Measurements from ENCODE around the gene TNF. TPM values are rescaled to one million over a fixed set of nuclear protein-coding genes. Genes with fewer than 3 reads are reported as not detected.

Gene TNF
- total RNA-seq, 1 experiment from 2014 or later, result 0.31 TPM

DNA sequence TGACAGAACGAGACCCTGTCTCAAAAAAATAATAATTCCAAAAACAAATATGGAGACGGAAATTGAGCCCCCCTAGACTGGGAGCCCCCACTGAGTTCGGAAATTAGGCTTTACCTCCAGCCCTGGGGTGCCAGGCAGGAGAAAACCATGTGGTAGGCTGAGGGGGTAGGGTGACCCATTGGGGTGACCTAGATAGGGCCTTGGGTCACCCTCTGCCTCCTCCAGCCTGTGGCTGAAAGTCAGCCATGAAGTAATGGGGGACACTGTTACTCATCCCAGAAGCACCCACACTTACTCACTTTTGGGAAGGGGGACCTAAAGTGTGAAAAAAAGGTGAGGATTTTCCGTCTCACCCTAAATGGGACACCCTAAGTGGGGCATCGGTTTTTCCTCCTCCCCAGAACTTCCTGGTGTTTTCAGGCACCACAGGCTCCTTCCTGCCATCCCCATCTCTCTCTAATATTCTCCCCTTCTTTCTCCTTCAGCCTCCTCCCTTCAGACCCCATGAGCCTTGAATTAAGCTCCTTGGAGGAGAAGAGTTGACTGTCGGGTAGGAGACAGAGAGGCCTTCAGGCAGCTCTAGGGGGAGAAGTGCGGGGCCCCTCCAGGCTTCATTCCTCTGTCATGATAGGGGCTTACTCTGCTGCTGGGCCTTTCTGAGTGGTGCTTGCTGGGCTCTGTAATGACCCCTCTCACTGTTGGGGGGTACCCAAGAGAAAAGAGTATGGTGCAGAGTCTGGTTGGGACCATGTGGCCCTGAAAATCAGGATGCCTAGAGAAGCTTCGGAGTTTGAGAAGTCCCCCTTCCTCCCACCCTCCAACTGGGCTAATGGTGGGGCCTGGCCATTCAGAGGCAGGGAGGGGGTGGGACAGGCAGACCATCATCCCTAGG is 4.4 kb downstream of the TNF start:
- H3K4me3 Mint-ChIP-seq, result peak overlapping the region; percentile 92
- no peak for TF ChIP-seq ELF4 (CRISPR knock-in tag; IDR thresholded peaks at IDR 0.05; ENCODE audit: low read depth)
- TF ChIP-seq NR3C1 (CRISPR knock-in tag; conservative IDR thresholded peaks at IDR 0.05; ENCODE audit: low read depth), result no peak
- TF ChIP-seq, protein P1, sequence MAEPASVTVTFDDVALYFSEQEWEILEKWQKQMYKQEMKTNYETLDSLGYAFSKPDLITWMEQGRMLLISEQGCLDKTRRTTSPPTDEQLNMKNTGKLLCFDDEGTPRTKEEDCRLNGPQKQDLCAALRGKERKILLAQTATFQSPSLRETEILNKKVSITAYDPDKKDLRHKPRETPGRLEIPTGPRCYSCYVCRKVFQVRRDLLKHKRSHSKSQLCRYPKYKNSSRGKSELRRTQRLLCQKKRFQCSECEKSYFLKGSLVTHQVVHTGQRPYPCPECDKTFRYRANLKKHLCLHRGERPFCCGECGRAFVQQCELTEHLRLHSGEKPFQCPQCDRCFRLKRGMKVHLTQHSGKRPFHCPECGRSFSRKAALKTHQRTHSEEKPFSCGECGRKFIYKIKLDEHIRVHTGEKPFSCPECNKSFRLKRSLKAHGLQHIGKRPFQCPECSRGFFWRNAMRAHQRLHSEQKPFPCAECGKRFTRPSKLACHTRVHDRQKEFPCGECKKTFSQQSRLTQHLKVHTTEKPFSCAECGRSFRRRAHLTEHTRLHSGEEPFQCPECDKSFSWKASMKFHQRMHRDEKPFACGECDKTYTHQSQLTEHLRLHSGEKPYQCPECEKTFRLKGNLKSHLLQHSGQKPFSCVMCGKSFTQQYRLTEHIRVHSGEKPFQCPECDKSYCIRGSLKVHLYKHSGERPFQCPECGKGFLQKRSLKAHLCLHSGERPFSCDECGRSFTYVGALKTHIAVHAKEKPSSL (CRISPR knock-in tag; conservative IDR thresholded peaks at IDR 0.05), result no peak
- TF ChIP-seq, protein P2, sequence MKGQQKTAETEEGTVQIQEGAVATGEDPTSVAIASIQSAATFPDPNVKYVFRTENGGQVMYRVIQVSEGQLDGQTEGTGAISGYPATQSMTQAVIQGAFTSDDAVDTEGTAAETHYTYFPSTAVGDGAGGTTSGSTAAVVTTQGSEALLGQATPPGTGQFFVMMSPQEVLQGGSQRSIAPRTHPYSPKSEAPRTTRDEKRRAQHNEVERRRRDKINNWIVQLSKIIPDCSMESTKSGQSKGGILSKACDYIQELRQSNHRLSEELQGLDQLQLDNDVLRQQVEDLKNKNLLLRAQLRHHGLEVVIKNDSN (CRISPR knock-in tag; IDR thresholded peaks at IDR 0.05), result no peak
- TF ChIP-seq, protein P3, sequence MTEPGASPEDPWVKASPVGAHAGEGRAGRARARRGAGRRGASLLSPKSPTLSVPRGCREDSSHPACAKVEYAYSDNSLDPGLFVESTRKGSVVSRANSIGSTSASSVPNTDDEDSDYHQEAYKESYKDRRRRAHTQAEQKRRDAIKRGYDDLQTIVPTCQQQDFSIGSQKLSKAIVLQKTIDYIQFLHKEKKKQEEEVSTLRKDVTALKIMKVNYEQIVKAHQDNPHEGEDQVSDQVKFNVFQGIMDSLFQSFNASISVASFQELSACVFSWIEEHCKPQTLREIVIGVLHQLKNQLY (CRISPR knock-in tag; IDR thresholded peaks at IDR 0.05), result no peak
- TF ChIP-seq EMX1 (CRISPR knock-in tag; IDR thresholded peaks at IDR 0.05), result no peak
- TF ChIP-seq ZNF121 (CRISPR knock-in tag; IDR thresholded peaks at IDR 0.05), result no peak
- no peak for DNase-seq (ENCODE audit: low spot score)
- no peak overlapping the region for H3K27ac Mint-ChIP-seq
- ChIA-PET POLR2A (interaction anchor here (0.6 to 1.5 kb wide), 3 partner anchors 28 to 38 kb away, joined by 3 to 5 read pairs (median 4); partner anchors contain the start of genes ATP6V1G2, DDX39B and NFKBIL1), CTCF (interaction anchor here (0.6 to 15.1 kb wide), 21 partner anchors 10 to 190 kb away, joined by 3 to 293 read pairs (median 5); partner anchors contain the start of genes ATP6V1G2, C6orf47, DDX39B and MICB)
- ATAC-seq, result no peak
- no peaks in the 10 kb centered on the region for H3K36me3 Mint-ChIP-seq
- no peaks in the 10 kb centered on the region for H3K9me3 Mint-ChIP-seq
- peaks cover 35% of the 10 kb centered on the region for H3K4me1 Mint-ChIP-seq
- peaks cover 54% of the 10 kb centered on the region for H3K27me3 Mint-ChIP-seq (ENCODE audit: low read depth)

GRCh38 chr6:31580438-31580740 is 5.0 kb downstream of the TNF start:
- ChIA-PET CTCF (interaction anchor here (0.6 to 15.1 kb wide), 26 partner anchors 9 to 282 kb away, joined by 3 to 293 read pairs (median 4); partner anchors contain the start of genes ATP6V1G2, C6orf47, DDX39B and MICB), POLR2A (interaction anchor here (0.6 to 1.5 kb wide), 4 partner anchors 23 to 39 kb away, joined by 3 to 5 read pairs (median 4); partner anchors contain the start of genes ATP6V1G2, DDX39B and NFKBIL1)
- Mint-ChIP-seq H3K27me3 (ENCODE audit: low read depth) (peaks cover 53% of the 10 kb centered on the region), H3K4me1 (peaks cover 35% of the 10 kb centered on the region), H3K27ac (no peak overlapping the region), H3K9me3 (no peaks in the 10 kb centered on the region), H3K36me3 (no peaks in the 10 kb centered on the region), H3K4me3 (peak overlapping the region; percentile 92)
- no peak for ATAC-seq
- DNase-seq (ENCODE audit: low spot score), result no peak
- TF ChIP-seq, protein P4, sequence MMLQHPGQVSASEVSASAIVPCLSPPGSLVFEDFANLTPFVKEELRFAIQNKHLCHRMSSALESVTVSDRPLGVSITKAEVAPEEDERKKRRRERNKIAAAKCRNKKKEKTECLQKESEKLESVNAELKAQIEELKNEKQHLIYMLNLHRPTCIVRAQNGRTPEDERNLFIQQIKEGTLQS (CRISPR knock-in tag; conservative IDR thresholded peaks at IDR 0.05), result no peak
- TF ChIP-seq ZNF416 (CRISPR knock-in tag; IDR thresholded peaks at IDR 0.05) (no peak), SP1 (CRISPR knock-in tag; conservative IDR thresholded peaks at IDR 0.05) (no peak), RELA (CRISPR knock-in tag; IDR thresholded peaks at IDR 0.05; ENCODE audit: borderline replicate concordance) (no peak), CBFB (CRISPR knock-in tag; IDR thresholded peaks at IDR 0.05; ENCODE audit: low read depth) (no peak)
- TF ChIP-seq, protein P5, sequence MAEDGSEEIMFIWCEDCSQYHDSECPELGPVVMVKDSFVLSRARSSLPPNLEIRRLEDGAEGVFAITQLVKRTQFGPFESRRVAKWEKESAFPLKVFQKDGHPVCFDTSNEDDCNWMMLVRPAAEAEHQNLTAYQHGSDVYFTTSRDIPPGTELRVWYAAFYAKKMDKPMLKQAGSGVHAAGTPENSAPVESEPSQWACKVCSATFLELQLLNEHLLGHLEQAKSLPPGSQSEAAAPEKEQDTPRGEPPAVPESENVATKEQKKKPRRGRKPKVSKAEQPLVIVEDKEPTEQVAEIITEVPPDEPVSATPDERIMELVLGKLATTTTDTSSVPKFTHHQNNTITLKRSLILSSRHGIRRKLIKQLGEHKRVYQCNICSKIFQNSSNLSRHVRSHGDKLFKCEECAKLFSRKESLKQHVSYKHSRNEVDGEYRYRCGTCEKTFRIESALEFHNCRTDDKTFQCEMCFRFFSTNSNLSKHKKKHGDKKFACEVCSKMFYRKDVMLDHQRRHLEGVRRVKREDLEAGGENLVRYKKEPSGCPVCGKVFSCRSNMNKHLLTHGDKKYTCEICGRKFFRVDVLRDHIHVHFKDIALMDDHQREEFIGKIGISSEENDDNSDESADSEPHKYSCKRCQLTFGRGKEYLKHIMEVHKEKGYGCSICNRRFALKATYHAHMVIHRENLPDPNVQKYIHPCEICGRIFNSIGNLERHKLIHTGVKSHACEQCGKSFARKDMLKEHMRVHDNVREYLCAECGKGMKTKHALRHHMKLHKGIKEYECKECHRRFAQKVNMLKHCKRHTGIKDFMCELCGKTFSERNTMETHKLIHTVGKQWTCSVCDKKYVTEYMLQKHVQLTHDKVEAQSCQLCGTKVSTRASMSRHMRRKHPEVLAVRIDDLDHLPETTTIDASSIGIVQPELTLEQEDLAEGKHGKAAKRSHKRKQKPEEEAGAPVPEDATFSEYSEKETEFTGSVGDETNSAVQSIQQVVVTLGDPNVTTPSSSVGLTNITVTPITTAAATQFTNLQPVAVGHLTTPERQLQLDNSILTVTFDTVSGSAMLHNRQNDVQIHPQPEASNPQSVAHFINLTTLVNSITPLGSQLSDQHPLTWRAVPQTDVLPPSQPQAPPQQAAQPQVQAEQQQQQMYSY (CRISPR knock-in tag; IDR thresholded peaks at IDR 0.05), result no peak
- TF ChIP-seq, protein P6, sequence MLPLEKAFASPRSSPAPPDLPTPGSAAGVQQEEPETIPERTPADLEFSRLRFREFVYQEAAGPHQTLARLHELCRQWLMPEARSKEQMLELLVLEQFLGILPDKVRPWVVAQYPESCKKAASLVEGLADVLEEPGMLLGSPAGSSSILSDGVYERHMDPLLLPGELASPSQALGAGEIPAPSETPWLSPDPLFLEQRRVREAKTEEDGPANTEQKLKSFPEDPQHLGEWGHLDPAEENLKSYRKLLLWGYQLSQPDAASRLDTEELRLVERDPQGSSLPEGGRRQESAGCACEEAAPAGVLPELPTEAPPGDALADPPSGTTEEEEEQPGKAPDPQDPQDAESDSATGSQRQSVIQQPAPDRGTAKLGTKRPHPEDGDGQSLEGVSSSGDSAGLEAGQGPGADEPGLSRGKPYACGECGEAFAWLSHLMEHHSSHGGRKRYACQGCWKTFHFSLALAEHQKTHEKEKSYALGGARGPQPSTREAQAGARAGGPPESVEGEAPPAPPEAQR (CRISPR knock-in tag; IDR thresholded peaks at IDR 0.05), result no peak
- TF ChIP-seq, protein P7, sequence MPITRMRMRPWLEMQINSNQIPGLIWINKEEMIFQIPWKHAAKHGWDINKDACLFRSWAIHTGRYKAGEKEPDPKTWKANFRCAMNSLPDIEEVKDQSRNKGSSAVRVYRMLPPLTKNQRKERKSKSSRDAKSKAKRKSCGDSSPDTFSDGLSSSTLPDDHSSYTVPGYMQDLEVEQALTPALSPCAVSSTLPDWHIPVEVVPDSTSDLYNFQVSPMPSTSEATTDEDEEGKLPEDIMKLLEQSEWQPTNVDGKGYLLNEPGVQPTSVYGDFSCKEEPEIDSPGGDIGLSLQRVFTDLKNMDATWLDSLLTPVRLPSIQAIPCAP (CRISPR knock-in tag; IDR thresholded peaks at IDR 0.05), result no peak
